Stimulated activated memory B cell treated with anti-CD40 and anti-IgM and Interleukin-4, amounts not matched to agents 10 μg/mL and 1 μg/mL and 100 μg/mL, for 72 hours (primary cell): ENCODE results near the gene ADAMTS1.

Source experiments
- ATAC-seq: fragments of 150-1000 bp; cut with Tn5 transposase; 2 replicates; pipeline ENCODE4 v1.10.0; 2021
- H3K27ac Mint-ChIP-seq: one replicate; pipeline ENCODE4 v1.8.0; 2022; ENCODE audit warnings: mild to moderate bottlenecking, mixed read lengths
- H3K27me3 Mint-ChIP-seq: one replicate; pipeline ENCODE4 v1.8.0; 2022; ENCODE audit warnings: mixed read lengths
- H3K36me3 Mint-ChIP-seq: one replicate; pipeline ENCODE4 v1.8.0; 2022; ENCODE audit warnings: mixed read lengths
- H3K4me1 Mint-ChIP-seq: one replicate; pipeline ENCODE4 v1.8.0; 2022; ENCODE audit warnings: mixed read lengths
- H3K4me3 Mint-ChIP-seq: one replicate; pipeline ENCODE4 v1.8.0; 2022; ENCODE audit warnings: mild to moderate bottlenecking, moderate library complexity, mixed read lengths
- H3K9me3 Mint-ChIP-seq: one replicate; pipeline ENCODE4 v1.8.0; 2022; ENCODE audit warnings: mixed read lengths

The ADAMTS1 gene

DNA sequence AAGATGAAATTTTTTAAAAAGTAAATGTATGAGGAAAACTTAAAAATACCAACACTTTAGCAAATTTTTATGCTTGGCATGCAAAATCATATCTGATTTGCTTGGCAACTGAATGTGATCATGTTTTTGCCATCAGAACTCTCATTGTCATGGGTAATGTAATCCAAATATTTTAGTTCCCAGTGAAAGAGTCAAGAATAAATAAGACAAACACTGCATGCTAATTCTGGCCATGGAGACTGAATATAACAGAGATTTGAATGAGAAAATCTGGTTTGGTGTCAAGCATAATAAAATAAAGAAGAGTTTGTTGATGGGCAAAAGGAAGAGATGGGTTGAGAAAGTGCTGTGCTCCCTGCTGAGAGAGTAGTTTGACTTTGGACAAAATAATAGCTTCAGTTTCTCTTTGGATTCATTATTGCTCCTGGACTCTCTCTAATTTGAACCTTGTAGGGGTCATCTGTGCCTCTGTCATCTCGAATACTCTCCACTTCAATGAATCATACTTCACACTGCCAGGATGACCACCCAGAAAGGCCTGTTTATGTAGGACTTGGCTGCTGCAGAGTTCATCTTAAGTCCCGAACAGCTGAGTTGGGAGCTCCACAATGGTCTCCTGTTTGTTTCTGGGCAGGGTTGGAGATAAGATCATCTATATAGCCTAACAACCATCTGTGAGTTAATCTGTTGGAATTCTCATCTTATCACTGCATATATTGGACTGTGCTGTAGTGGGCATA, 34.4 kb downstream of the ADAMTS1 start:
- Mint-ChIP-seq H3K36me3 (no peaks in the 10 kb centered on the region), H3K4me1 (no peaks in the 10 kb centered on the region), H3K27ac (no peak overlapping the region), H3K27me3 (no peaks in the 10 kb centered on the region), H3K9me3 (no peaks in the 10 kb centered on the region), H3K4me3 (no peak overlapping the region)
- ATAC-seq: no peak

DNA sequence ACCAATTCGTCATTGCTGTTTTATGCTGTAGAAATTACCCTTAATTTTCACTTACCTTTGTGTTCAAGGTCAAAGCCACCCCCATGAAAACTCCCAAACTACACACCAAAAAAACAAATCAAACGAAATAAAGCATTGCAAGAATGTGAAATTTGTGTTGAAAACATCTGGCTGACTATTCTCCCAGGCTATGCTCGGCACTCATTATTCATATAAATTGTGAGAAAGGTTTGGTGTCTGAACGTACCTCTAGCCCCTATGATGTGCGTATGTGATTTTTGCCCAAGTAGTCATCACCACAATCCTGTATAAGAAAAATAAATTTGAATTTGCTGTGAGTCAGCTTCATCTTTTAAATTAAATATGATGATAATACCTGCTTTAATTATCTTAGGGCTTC, 34.9 kb downstream of the ADAMTS1 start:
- no peaks in the 10 kb centered on the region for H3K27me3 Mint-ChIP-seq
- no peaks in the 10 kb centered on the region for H3K9me3 Mint-ChIP-seq
- H3K4me1 Mint-ChIP-seq: no peaks in the 10 kb centered on the region
- no peak overlapping the region for H3K4me3 Mint-ChIP-seq
- no peak for ATAC-seq
- H3K36me3 Mint-ChIP-seq: no peaks in the 10 kb centered on the region
- no peak overlapping the region for H3K27ac Mint-ChIP-seq

GRCh38 chr21:26809745-26810144, 35.5 kb downstream of the ADAMTS1 start:
- Mint-ChIP-seq H3K9me3 (no peaks in the 10 kb centered on the region), H3K4me3 (no peak overlapping the region), H3K36me3 (no peaks in the 10 kb centered on the region), H3K27ac (no peak overlapping the region), H3K4me1 (no peaks in the 10 kb centered on the region), H3K27me3 (no peaks in the 10 kb centered on the region)
- no peak for ATAC-seq

GRCh38 chr21:26806801-26807295, 38.4 kb downstream of the ADAMTS1 start:
- Mint-ChIP-seq H3K4me3 (no peak overlapping the region), H3K27me3 (no peaks in the 10 kb centered on the region), H3K27ac (no peak overlapping the region), H3K4me1 (no peaks in the 10 kb centered on the region), H3K9me3 (no peaks in the 10 kb centered on the region), H3K36me3 (no peaks in the 10 kb centered on the region)
- ATAC-seq: no peak

DNA sequence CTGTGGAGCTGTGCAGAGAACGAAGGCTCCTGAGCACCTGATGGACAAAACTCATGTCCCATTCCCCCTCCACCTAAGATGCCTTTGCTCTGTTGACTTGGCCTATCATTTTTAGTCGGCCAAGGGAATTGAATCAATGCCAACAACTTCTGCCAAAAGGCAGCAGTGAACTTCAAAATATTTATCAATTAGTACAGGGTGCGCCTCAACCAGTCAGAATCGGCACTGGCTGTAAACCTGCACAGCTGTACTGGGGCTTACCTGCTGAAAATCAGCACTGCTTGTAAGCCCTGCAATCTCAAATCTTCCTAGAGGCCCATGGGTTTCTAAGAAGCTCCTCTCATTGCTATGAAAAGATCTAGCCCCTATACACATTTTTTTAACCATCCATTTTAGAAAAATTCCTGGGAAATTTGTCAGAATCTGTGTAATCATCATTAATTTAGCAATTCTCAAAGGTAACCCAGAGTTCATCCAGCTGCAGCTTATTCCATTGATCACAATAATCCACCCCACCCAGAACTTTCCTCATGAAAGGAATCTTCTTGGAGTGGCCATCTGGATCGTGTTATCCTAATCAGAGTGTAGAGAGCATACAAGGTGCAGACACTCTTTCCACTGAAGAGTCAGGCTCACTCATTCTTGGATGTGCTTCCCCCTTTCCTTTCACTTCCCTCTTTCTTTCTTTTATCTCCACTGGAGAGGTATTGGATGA, 40.2 kb downstream of the ADAMTS1 start:
- H3K36me3 Mint-ChIP-seq: no peaks in the 10 kb centered on the region
- no peaks in the 10 kb centered on the region for H3K27me3 Mint-ChIP-seq
- H3K4me1 Mint-ChIP-seq: no peaks in the 10 kb centered on the region
- no peak for ATAC-seq
- no peak overlapping the region for H3K4me3 Mint-ChIP-seq
- H3K27ac Mint-ChIP-seq: no peak overlapping the region
- H3K9me3 Mint-ChIP-seq: no peaks in the 10 kb centered on the region

DNA sequence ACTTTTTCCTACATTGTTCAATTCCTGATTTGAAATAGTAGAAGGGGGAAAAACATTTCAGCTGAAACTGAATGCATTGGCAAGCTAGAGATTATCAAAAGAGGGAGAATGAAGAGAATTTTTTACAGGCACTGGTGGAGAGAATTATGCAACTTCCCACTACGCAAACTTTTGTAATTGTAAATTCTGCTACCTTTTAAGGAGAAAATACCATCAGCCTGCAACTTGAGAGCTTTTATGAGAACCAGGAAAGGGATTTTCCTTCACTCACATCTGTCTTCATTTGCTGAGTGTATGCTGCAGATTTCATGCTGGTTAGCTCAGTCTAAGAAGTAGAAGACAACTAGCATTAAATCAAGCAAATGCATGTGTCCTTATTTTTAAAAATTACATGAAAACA, 43.7 kb downstream of the ADAMTS1 start:
- no peaks in the 10 kb centered on the region for H3K36me3 Mint-ChIP-seq
- ATAC-seq: no peak
- H3K4me3 Mint-ChIP-seq: no peak overlapping the region
- no peaks in the 10 kb centered on the region for H3K4me1 Mint-ChIP-seq
- H3K27ac Mint-ChIP-seq: no peak overlapping the region
- no peaks in the 10 kb centered on the region for H3K27me3 Mint-ChIP-seq
- peaks cover 3% of the 10 kb centered on the region for H3K9me3 Mint-ChIP-seq

DNA sequence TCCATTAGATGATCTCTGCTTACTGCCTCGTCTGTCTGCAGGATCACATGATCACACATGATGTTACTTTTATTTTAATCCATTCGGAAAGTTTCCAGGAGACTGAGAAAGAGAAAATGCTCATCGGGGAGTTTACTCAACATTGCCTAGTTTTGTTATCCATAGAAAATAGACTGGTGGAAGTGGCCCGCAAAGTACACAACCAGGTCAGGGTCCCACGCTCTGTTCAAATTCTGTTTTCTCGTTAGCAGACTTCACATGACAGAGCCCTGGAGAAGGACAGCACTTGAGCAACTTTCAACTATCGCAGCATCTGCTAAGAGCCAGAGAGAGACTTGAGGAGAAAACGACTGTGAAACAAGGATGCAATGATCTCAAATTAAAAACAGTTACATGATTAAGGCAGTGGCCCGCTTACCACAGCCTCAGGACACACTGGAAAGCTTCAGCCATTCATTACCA, 44.2 kb downstream of the ADAMTS1 start:
- Mint-ChIP-seq H3K36me3 (no peaks in the 10 kb centered on the region), H3K4me3 (no peak overlapping the region), H3K9me3 (peaks cover 3% of the 10 kb centered on the region), H3K4me1 (no peaks in the 10 kb centered on the region), H3K27ac (no peak overlapping the region), H3K27me3 (no peaks in the 10 kb centered on the region)
- ATAC-seq: no peak

DNA sequence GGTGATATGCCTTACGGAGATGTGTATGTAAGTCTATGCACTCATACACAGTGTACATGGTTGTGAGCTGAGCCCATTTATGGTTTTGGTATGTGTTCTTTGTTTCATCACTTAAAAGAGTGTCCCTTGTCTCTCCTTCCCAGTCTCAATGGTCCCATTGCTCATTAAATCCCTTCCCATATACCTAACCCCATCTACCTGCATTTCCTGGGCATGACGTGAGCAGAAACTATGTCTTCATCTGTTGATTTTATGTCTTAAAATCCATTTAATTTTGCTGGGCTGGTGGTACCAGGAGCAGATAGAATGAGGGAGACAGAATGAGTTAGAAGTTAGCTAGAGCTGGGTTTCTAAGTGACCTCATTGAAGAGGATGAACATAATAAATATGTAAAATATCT, 44.8 kb downstream of the ADAMTS1 start:
- ATAC-seq: no peak
- Mint-ChIP-seq H3K4me1 (no peaks in the 10 kb centered on the region), H3K9me3 (peaks cover 3% of the 10 kb centered on the region), H3K36me3 (no peaks in the 10 kb centered on the region), H3K27ac (no peak overlapping the region), H3K27me3 (no peaks in the 10 kb centered on the region), H3K4me3 (no peak overlapping the region)

GRCh38 chr21:26800001-26800400, 45.2 kb downstream of the ADAMTS1 start:
- no peak for ATAC-seq
- no peak overlapping the region for H3K27ac Mint-ChIP-seq
- H3K27me3 Mint-ChIP-seq: no peaks in the 10 kb centered on the region
- no peak overlapping the region for H3K4me3 Mint-ChIP-seq
- H3K36me3 Mint-ChIP-seq: no peaks in the 10 kb centered on the region
- H3K4me1 Mint-ChIP-seq: no peaks in the 10 kb centered on the region
- H3K9me3 Mint-ChIP-seq: peaks cover 3% of the 10 kb centered on the region

DNA sequence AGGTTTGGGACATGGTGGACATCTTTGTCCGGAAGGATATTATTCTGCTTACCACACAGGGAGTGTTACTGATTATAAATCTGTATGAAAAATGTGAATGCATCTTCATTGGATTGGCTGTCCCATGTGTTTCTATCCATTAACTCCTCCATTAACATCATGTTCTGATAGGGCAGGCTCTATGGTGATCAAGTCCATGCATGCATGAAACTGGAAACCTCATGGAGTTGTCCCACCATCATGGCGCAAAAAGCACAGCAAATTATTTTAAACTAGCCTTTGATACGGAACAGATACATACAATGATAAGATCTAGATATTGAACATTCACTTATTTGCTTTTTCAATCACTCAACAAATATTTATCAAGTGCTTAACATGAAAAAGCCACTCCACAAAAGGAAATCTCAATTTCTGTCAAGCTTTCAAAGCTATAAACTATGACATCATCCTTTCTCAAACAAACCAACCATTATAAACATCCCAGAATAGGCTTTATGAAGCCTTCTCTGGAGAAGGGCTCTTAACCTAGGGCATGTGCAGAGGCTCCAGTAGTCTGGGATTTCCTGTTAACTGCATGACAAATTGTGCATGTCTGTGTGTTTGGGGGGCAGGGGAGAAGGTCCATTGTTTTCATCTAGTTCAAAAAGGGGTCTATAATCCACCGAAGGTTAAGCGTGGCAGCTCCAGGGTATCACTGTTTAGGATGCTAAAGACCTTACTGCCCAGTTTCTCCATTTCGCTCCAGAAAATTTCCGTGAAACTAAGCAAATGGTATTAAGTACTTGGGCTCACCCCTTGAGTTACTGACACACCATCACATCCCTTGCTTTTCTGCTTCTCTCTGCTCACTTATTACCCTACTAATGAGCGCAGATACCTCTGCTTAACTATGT, 46.1 kb downstream of the ADAMTS1 start:
- H3K27me3 Mint-ChIP-seq: no peaks in the 10 kb centered on the region
- H3K36me3 Mint-ChIP-seq: no peaks in the 10 kb centered on the region
- H3K4me3 Mint-ChIP-seq: no peak overlapping the region
- no peak for ATAC-seq
- no peak overlapping the region for H3K27ac Mint-ChIP-seq
- no peaks in the 10 kb centered on the region for H3K4me1 Mint-ChIP-seq
- peaks cover 3% of the 10 kb centered on the region for H3K9me3 Mint-ChIP-seq

DNA sequence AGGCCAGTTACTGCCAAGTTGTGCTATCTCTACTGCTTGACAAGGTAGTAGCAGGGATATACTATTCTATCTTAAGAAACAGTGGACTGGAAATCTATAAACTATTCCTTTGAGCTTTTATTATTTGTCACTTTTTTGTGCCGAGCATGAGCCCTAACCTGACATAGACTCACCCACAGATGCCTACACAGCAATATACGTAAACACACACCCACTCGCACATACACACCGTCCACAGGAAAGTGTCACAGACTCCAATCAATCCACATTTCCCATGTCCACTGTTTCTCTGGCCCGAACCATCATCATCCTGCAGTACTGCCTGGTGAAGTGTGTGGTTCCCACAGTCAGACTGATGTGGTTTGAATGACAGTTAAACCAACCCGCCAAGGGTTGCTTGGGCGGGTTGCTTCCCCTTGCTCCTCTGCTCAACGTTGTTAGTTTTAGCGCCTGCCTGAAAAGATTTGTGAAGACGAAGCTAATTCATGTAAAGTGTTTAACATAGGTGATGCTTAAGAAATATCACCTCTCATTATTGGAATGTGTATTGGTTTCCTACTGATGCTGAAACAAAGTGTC, 47.2 kb downstream of the ADAMTS1 start:
- Mint-ChIP-seq H3K27ac (no peak overlapping the region), H3K4me1 (no peaks in the 10 kb centered on the region), H3K36me3 (no peaks in the 10 kb centered on the region), H3K9me3 (peaks cover 8% of the 10 kb centered on the region), H3K4me3 (no peak overlapping the region), H3K27me3 (no peaks in the 10 kb centered on the region)
- ATAC-seq: no peak

- Mint-ChIP-seq H3K4me3 (no peak overlapping the region), H3K9me3 (peaks cover 9% of the 10 kb centered on the region), H3K27me3 (no peaks in the 10 kb centered on the region), H3K27ac (no peak overlapping the region), H3K36me3 (no peaks in the 10 kb centered on the region), H3K4me1 (no peaks in the 10 kb centered on the region)
- ATAC-seq: no peak
These were observed 49.3 kb downstream of the ADAMTS1 start for GRCh38 chr21:26795866-26796329.

DNA sequence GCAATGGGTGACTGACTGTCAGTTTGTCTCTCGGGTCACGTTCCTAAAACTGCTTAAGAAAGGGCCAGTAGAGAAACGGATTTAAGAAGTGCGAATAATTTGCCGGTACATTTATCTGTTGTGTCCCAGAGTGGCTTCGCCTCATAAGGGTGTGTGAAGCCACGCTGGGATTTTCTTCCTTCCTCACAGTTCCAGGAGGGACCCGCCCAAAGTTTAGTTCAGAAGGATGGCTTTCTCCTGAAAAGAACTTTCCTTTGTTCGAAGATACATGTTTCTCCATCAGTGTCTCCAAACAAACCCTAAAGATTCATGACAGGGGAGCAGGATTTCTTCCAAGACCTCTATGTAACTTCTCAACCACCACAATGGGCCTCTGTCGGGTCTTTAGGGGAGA, 49.8 kb downstream of the ADAMTS1 start:
- Mint-ChIP-seq H3K4me3 (no peak overlapping the region), H3K27ac (no peak overlapping the region), H3K9me3 (peaks cover 9% of the 10 kb centered on the region), H3K36me3 (no peaks in the 10 kb centered on the region), H3K4me1 (no peaks in the 10 kb centered on the region), H3K27me3 (no peaks in the 10 kb centered on the region)
- no peak for ATAC-seq

- no peaks in the 10 kb centered on the region for H3K36me3 Mint-ChIP-seq
- no peak overlapping the region for H3K27ac Mint-ChIP-seq
- peaks cover 9% of the 10 kb centered on the region for H3K9me3 Mint-ChIP-seq
- no peaks in the 10 kb centered on the region for H3K27me3 Mint-ChIP-seq
- ATAC-seq: no peak
- no peak overlapping the region for H3K4me3 Mint-ChIP-seq
- no peaks in the 10 kb centered on the region for H3K4me1 Mint-ChIP-seq
These were observed 50.4 kb downstream of the ADAMTS1 start for GRCh38 chr21:26794597-26795411.
